Spleen (tissue), 11 donors: Measurements from ENCODE around the gene ZNF439. TPM values are rescaled to one million over a fixed set of nuclear protein-coding genes. Genes with fewer than 3 reads are reported as not detected.
"Not testable (repeated sequence)": the region's sequence is repeated elsewhere in the genome, so short reads cannot be mapped to it uniquely, and the experiment has no call there.

Experiments used
- DNase-seq: peaks from one replicate; pipeline ENCODE4 v3.0.0-alpha.2; 2020
- H3K27ac ChIP-seq, 8 donors: fragments of 200-600 bp; sonication (generic) in 7 of 8; 1 replicate in 4 of 8; 2 replicates in 4 of 8; pipeline versions ENCODE4 v1.5.0 to v1.8.0; 2016 to 2021; ENCODE audit warnings: inconsistent platforms in 4 of 8, mild to moderate bottlenecking in 4 of 8, moderate library complexity in 1 of 8
- H3K27me3 ChIP-seq, 7 donors: fragments of 200-600 bp; sonication (generic) in 6 of 7; replicated peaks in 1 of 7; 1 replicate in 4 of 7; 2 replicates in 3 of 7; pipeline versions ENCODE4 v1.5.0 to v1.8.0; 2016 to 2021; ENCODE audit warnings: inconsistent platforms in 3 of 7, mild to moderate bottlenecking in 1 of 7
- H3K36me3 ChIP-seq, 6 donors: fragments of 200-600 bp; sonication (generic) in 5 of 6; 1 replicate in 4 of 6; 2 replicates in 2 of 6; pipeline versions ENCODE4 v1.5.0 to v1.8.0; 2016 to 2021; ENCODE audit warnings: inconsistent platforms in 2 of 6
- H3K4me1 ChIP-seq, 6 donors: fragments of 200-600 bp; sonication (generic) in 5 of 6; 1 replicate in 3 of 6; 2 replicates in 3 of 6; pipeline versions ENCODE4 v1.5.0 to v1.8.0; 2016 to 2021; ENCODE audit warnings: inconsistent platforms in 3 of 6
- H3K4me3 ChIP-seq, 8 donors: fragments of 200-600 bp; sonication (generic) in 7 of 8; 1 replicate in 4 of 8; 2 replicates in 4 of 8; pipeline versions ENCODE4 v1.5.0 to v1.8.0; 2016 to 2021; ENCODE audit warnings: inconsistent platforms in 4 of 8, mild to moderate bottlenecking in 4 of 8, moderate library complexity in 2 of 8
- H3K9me3 ChIP-seq, 8 donors: fragments of 200-600 bp; sonication (generic) in 7 of 8; 1 replicate in 4 of 8; 2 replicates in 4 of 8; pipeline versions ENCODE4 v1.5.0 to v1.8.0; 2016 to 2021; ENCODE audit warnings: inconsistent platforms in 4 of 8
- POLR2A ChIP-seq, 3 donors: fragments of 450-650 bp; IDR thresholded peaks; one replicate each; pipeline ENCODE4 v1.5.1; 2017; ENCODE audit warnings: antibody characterized with exemption in 3 of 3, mild to moderate bottlenecking in 1 of 3
- POLR2AphosphoS5 ChIP-seq, 3 donors: sonication (generic); formaldehyde crosslinking; IDR thresholded peaks; one replicate each; pipeline ENCODE4 v1.5.1; 2017; ENCODE audit warnings: antibody characterized with exemption in 3 of 3
- WGBS, 5 donors: extraction: QIAGEN DNeasy Blood & Tissue Kit in 3 of 5; methylation state at CpG; one replicate each; pipeline versions ENCODE4 v1.1.5 to v1.1.7; 2013 to 2018; 5-methylcytosine and 5-hydroxymethylcytosine counted together
- intact Hi-C: fragments of 100-400 bp; cut with DNase I; formaldehyde crosslinking; loops from one replicate; pipeline ENCODE4 v1.15.0; 2023; ENCODE audit warnings: low total_unique reads
- polyA plus RNA-seq, 3 donors: library from polyadenylated mRNA; stranded (reverse); fragments of 200-250 nt; gene quantifications; one replicate each; pipeline ENCODE4 v1.2.1, GENCODE V29; 2013
- total RNA-seq, 7 donors: library from RNA; depleted of rRNA in 3 of 7; stranded (reverse); fragments of >200 nt in 3 of 7; fragmentation: NEBNext Ultra II Directional in 4 of 7; extraction: Animal tissue kit (Norgen Biotek cat#: 25700) in 4 of 7; gene quantifications; one replicate each; pipeline versions ENCODE4 v1.1.0 to v1.2.1, GENCODE V29; 2016 to 2021
- TF ChIP-seq, protein P1 (sequence below), 11 experiments: fragments of 200-600 bp in 7 of 11; fragments of 450-650 bp in 4 of 11; sonication (generic) in 4 of 11; IDR thresholded peaks in 8 of 11; conservative IDR thresholded peaks in 3 of 11; 1 replicate in 7 of 11; 2 replicates in 4 of 11; pipeline versions ENCODE4 v1.4.0 to v1.8.0; 2016 to 2021; ENCODE audit warnings: antibody characterized with exemption in 11 of 11, inconsistent platforms in 4 of 11, mild to moderate bottlenecking in 1 of 11
- donor health status: healthy with polysubstance abuse.
- donor health status: DM: no; HTN: no; CAD: no; lungs with moderate emphysema.
- donor health status: DM: no; HTN: no; CAD: no.
- donor health status: Bipolar disorder and iron deficiency.
- donor health status: healthy.
- donor health status: DM: no; HTN: no; CAD: no.
- donor health status: DM: yes; HTN: yes; CAD: no.

The ZNF439 gene
- total and polyA plus RNA-seq, 10 donors = 10.2 to 19.4 (median 15.7) TPM

DNA sequence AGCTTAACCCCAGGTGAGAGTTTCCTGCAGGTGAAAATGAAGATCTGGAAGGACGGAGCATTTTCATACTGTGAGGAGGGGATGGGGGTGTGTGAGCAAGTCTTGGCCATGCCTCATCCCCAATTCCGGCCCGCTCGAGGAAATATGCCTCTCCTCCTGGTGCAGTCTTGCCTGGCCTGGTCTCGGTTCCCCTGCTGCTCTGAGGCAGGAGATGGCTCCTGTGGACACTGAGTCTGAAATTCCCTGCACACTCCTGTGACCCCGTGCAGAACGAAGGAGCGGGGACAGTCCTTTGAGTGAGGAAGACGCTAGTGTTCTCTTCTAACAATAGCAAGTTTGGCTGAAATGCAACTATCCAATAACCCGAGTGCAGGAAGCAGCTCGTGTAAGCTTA, 329 bp upstream of the ZNF439 start:
- Histone ChIP-seq H3K4me1 (peaks cover 5 to 30% (median 20%) of the 10 kb centered on the region in 6 donors), H3K9me3 (peaks cover 0 to 10% (median 4%) of the 10 kb centered on the region in 8 donors), H3K27me3 (no peaks in the 10 kb centered on the region), H3K4me3 (peak overlapping the region; percentile 60 to 91 (median 70)), H3K36me3 (peaks cover 0 to 18% (median 0%) of the 10 kb centered on the region in 6 donors), H3K27ac (peak overlapping the region in 7 of 8 donors; percentile 67 to 89 (median 85))
- intact Hi-C loops = no loop called here
- TF ChIP-seq, protein P1, sequence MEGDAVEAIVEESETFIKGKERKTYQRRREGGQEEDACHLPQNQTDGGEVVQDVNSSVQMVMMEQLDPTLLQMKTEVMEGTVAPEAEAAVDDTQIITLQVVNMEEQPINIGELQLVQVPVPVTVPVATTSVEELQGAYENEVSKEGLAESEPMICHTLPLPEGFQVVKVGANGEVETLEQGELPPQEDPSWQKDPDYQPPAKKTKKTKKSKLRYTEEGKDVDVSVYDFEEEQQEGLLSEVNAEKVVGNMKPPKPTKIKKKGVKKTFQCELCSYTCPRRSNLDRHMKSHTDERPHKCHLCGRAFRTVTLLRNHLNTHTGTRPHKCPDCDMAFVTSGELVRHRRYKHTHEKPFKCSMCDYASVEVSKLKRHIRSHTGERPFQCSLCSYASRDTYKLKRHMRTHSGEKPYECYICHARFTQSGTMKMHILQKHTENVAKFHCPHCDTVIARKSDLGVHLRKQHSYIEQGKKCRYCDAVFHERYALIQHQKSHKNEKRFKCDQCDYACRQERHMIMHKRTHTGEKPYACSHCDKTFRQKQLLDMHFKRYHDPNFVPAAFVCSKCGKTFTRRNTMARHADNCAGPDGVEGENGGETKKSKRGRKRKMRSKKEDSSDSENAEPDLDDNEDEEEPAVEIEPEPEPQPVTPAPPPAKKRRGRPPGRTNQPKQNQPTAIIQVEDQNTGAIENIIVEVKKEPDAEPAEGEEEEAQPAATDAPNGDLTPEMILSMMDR (IDR thresholded peaks at IDR 0.05 in 8 of 11, conservative IDR thresholded peaks at IDR 0.05 in 3 of 11) = no peak
- TF ChIP-seq POLR2A (IDR thresholded peaks at IDR 0.05) (no peak), POLR2AphosphoS5 (IDR thresholded peaks at IDR 0.05) (no peak)
- DNase-seq = peak; percentile 73
- WGBS, 5 donors = 34 to 40% (median 35%) methylated on average over 11 of the region's 11 CpGs

- Histone ChIP-seq H3K4me1 (peaks cover 5 to 30% (median 20%) of the 10 kb centered on the region in 6 donors), H3K36me3 (peaks cover 0 to 34% (median 3%) of the 10 kb centered on the region in 6 donors), H3K9me3 (peaks cover 0 to 30% (median 9%) of the 10 kb centered on the region in 8 donors)
- H3K4me3 ChIP-seq, H3K27ac ChIP-seq, intact Hi-C loops, DNase-seq, H3K27me3 ChIP-seq: not testable (repeated sequence)
- WGBS, 5 donors = 84 to 97% (median 88%) methylated on average over 4 of the region's 4 CpGs
Observed at GRCh38 chr19:11850289-11850688, 1.8 kb downstream of the ZNF439 start.

- Histone ChIP-seq H3K27me3 (no peaks in the 10 kb centered on the region), H3K4me1 (peaks cover 2 to 23% (median 15%) of the 10 kb centered on the region in 6 donors), H3K4me3 (no peak overlapping the region), H3K9me3 (peaks cover 0 to 61% (median 19%) of the 10 kb centered on the region in 8 donors), H3K36me3 (peaks cover 0 to 43% (median 5%) of the 10 kb centered on the region in 6 donors), H3K27ac (no peak overlapping the region)
- DNase-seq = no peak
- intact Hi-C loops = no loop called here
- TF ChIP-seq, protein P1 (IDR thresholded peaks at IDR 0.05 in 8 of 11, conservative IDR thresholded peaks at IDR 0.05 in 3 of 11) = no peak
- TF ChIP-seq POLR2AphosphoS5 (IDR thresholded peaks at IDR 0.05) (no peak), POLR2A (IDR thresholded peaks at IDR 0.05) (no peak)
- WGBS, 5 donors = 77 to 96% (median 82%) methylated on average over 3 of the region's 3 CpGs
Observed at GRCh38 chr19:11853358-11853757, 4.8 kb downstream of the ZNF439 start.

DNA sequence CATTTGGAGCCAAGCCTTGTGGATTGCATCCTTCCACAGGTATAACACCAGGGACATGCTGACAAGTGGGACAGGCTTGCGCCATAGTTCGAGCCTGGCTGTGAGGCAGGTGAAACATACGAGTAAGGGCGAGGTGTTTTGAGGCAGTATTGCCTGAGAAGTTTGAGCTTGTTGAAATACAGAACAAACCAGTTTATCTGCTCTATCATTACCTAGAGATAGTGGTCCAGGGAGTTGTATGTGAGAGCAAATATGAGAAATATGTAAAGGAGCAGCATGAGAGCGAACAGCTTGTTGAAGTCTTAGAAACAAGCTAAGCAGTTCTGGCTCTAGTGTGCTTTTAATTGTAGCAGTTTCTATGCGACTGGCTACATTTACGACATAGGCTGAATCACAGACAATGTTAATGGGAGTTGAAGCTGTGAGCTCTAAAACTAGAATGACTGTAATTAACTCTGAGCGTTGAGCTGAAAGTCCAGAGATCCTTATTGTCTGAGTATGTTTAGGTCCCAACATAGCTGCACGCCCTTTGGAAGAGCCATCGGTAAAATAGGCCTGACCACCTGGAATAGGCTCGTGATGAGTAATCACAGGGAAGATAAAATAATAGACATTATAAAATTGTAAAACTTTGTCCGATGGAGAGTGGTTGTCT, 8.2 kb downstream of the ZNF439 start:
- Histone ChIP-seq H3K4me1 (no peaks in the 10 kb centered on the region), H3K9me3 (peaks cover 0 to 94% (median 50%) of the 10 kb centered on the region in 8 donors), H3K36me3 (peaks cover 0 to 74% (median 8%) of the 10 kb centered on the region in 6 donors), H3K27me3 (no peaks in the 10 kb centered on the region), H3K27ac (no peak overlapping the region), H3K4me3 (no peak overlapping the region)
- intact Hi-C loops = no loop called here
- WGBS, 5 donors = 95 to 97% (median 97%) methylated on average over 12 of the region's 12 CpGs
- TF ChIP-seq POLR2AphosphoS5 (IDR thresholded peaks at IDR 0.05) (no peak), POLR2A (IDR thresholded peaks at IDR 0.05) (no peak)
- TF ChIP-seq, protein P1 (IDR thresholded peaks at IDR 0.05 in 8 of 11, conservative IDR thresholded peaks at IDR 0.05 in 3 of 11) = no peak
- no peak for DNase-seq
